ENCODE data around the gene CDCP2. TPM values are rescaled to one million over a fixed set of nuclear protein-coding genes. Genes with fewer than 3 reads are reported as not detected.

The CDCP2 gene
- total and polyA plus RNA-seq, 3 donors from 2014 or later: 0.06 to 0.24 (median 0.20) TPM

DNA sequence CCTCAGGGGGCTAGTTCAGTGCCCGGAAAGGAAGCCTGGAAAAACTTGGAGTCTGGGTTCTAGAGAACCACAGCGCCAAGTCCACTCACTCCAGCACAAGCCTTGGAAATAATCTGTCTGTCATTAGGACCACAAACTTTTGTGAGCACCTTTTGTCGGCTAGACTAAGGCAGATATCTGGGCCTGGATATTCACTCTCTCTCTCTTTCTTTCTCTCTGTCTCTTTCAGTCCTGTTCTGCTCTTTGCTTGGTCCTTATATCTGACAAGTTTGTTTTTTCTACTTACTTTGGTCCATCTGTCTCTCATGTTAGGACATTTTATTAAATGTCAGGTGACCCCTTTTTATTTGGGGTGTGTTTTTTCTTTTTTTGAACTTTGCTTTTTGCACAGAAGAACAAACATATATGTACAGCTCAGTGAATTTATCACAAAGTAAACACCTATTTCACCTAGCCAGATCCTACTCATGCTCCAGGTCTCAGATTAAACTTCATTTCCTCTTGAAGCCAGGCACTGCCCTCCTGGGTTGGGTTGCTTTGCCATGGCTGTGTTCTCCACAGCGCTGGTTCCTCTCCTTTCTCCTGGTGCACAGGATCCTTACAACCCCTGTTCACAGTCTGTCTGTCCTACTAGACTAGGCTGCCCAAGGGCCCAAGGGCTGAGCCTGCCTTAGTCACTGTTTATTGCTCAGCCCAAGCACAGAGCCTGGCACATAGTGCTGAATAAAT, 58.6 kb downstream of the CDCP2 start:
- H3K27ac ChIP-seq: no peak overlapping the region
- no peaks in the 10 kb centered on the region for H3K27me3 ChIP-seq
- no peaks in the 10 kb centered on the region for H3K9me3 ChIP-seq
- H3K4me1 ChIP-seq: peaks cover 11% of the 10 kb centered on the region
- intact Hi-C loops (cut with DNase I; ENCODE audit: low total_unique reads): no loop called here
- TF ChIP-seq POLR2A (IDR thresholded peaks at IDR 0.05): no peak
- TF ChIP-seq, protein P1, sequence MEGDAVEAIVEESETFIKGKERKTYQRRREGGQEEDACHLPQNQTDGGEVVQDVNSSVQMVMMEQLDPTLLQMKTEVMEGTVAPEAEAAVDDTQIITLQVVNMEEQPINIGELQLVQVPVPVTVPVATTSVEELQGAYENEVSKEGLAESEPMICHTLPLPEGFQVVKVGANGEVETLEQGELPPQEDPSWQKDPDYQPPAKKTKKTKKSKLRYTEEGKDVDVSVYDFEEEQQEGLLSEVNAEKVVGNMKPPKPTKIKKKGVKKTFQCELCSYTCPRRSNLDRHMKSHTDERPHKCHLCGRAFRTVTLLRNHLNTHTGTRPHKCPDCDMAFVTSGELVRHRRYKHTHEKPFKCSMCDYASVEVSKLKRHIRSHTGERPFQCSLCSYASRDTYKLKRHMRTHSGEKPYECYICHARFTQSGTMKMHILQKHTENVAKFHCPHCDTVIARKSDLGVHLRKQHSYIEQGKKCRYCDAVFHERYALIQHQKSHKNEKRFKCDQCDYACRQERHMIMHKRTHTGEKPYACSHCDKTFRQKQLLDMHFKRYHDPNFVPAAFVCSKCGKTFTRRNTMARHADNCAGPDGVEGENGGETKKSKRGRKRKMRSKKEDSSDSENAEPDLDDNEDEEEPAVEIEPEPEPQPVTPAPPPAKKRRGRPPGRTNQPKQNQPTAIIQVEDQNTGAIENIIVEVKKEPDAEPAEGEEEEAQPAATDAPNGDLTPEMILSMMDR (IDR thresholded peaks at IDR 0.05): no peak
- H3K4me3 ChIP-seq: no peak overlapping the region
- WGBS, 2 donors: 82 to 85% methylated on average over 4 of the region's 4 CpGs
- no peaks in the 10 kb centered on the region for H3K36me3 ChIP-seq (ENCODE audit: low read depth, missing control alignments)
- no peak for DNase-seq

DNA sequence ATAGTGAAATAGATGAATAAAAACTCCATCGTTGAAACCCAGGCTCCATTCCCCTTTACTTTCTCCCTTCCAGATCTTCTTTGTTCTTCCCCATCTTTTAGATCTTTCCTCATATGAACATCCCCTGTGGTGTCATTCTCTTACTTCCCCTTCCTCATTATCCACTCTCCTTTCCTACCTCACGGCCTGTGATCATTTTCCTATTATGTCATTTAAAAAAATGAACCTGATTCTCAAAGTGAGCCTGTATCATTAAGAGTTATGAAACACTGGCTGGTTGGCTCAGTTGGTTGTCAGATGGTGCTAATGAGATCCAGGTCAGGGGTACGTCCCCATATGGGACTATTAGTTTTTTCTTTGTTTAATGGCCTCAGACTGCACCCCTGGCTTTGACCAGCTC, 61.1 kb downstream of the CDCP2 start:
- H3K9me3 ChIP-seq: no peaks in the 10 kb centered on the region
- DNase-seq: no peak
- H3K4me3 ChIP-seq: no peak overlapping the region
- H3K4me1 ChIP-seq: peaks cover 11% of the 10 kb centered on the region
- intact Hi-C loops (cut with DNase I; ENCODE audit: low total_unique reads): no loop called here
- no peak for TF ChIP-seq POLR2A (IDR thresholded peaks at IDR 0.05)
- TF ChIP-seq, protein P1 (IDR thresholded peaks at IDR 0.05): no peak
- H3K27ac ChIP-seq: no peak overlapping the region
- WGBS, 2 donors: 87 to 93% methylated on average over 3 of the region's 3 CpGs
- no peaks in the 10 kb centered on the region for H3K27me3 ChIP-seq
- no peaks in the 10 kb centered on the region for H3K36me3 ChIP-seq (ENCODE audit: low read depth, missing control alignments)

DNA sequence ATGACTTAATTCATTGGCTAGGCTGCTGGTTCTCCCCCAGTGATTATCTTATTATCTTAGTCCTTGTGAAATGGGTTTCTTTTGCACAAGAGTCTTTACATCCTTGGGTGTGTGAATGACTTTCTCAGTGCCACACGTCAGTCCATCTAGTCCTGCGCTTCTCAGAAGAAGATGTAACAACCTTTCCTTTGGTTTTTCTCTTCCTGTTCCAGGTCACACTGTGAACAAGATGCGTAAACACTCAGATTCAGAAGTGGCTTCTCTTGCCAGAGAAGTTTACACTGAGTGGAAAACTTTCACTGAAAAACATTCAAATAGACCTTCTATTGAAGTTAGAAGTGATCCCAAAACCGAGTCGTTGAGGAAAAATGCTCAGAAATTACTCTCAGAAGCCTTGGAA, 64.4 kb downstream of the CDCP2 start:
- no peak for DNase-seq
- no peak overlapping the region for H3K27ac ChIP-seq
- H3K9me3 ChIP-seq: no peaks in the 10 kb centered on the region
- intact Hi-C loops (cut with DNase I; ENCODE audit: low total_unique reads): no loop called here
- no peaks in the 10 kb centered on the region for H3K4me1 ChIP-seq
- H3K4me3 ChIP-seq: no peak overlapping the region
- H3K27me3 ChIP-seq: no peaks in the 10 kb centered on the region
- 85 to 92% methylated on average over 5 of the region's 5 CpGs for WGBS, 2 donors
- TF ChIP-seq, protein P1 (IDR thresholded peaks at IDR 0.05): no peak
- H3K36me3 ChIP-seq (ENCODE audit: low read depth, missing control alignments): no peaks in the 10 kb centered on the region

DNA sequence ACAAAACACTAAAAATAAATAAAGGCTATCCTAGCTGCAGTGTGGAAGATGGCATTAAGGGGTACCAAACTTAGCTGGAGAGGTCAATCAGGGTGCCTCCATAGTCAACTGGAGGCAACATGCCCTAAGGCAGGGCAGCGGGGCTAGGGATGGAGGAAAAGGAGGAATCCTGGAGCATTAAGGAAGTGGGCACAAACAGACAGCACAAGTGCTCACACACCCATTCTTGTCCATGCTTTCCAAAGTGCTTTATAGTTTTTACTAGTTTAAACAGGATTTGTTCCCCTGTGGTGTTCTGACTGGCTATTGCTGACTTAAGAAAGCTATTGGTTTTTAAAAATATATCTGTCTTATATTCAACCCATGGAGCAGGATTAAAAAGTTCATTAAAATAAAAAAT, 66.0 kb downstream of the CDCP2 start:
- H3K36me3 ChIP-seq (ENCODE audit: low read depth, missing control alignments): no peaks in the 10 kb centered on the region
- TF ChIP-seq, protein P1 (IDR thresholded peaks at IDR 0.05): no peak
- no peak for TF ChIP-seq POLR2A (IDR thresholded peaks at IDR 0.05)
- intact Hi-C loops (cut with DNase I; ENCODE audit: low total_unique reads): no loop called here
- no peaks in the 10 kb centered on the region for H3K4me1 ChIP-seq
- H3K27me3 ChIP-seq: no peaks in the 10 kb centered on the region
- no peak for DNase-seq
- no peak overlapping the region for H3K27ac ChIP-seq
- no peaks in the 10 kb centered on the region for H3K9me3 ChIP-seq
- WGBS, 2 donors: 86 to 94% methylated on average over 1 of the region's 1 CpG
- H3K4me3 ChIP-seq: no peak overlapping the region

DNA sequence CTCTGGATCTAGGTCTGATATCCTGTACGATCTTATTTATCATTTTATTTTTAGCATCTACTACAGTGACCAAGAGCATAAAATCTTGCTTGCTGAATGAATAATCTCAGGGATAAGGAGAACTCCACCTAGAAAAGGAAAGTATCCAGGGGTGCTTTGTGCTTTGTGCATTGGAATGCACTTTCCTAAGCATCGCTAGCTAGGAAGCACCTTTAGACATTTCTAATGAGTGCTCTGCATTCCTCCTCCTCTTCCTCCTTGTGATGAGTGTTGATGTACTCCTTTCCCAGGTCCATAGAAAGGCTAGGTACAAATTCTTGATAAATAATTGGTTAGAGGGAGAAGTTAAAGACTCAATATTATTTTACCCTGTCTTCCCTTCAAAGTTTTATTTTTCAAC, 68.0 kb downstream of the CDCP2 start:
- TF ChIP-seq, protein P1 (IDR thresholded peaks at IDR 0.05): no peak
- no peak for TF ChIP-seq POLR2A (IDR thresholded peaks at IDR 0.05)
- Histone ChIP-seq H3K27ac (no peak overlapping the region), H3K4me1 (no peaks in the 10 kb centered on the region), H3K36me3 (ENCODE audit: low read depth, missing control alignments) (no peaks in the 10 kb centered on the region), H3K9me3 (no peaks in the 10 kb centered on the region), H3K27me3 (no peaks in the 10 kb centered on the region), H3K4me3 (no peak overlapping the region)
- intact Hi-C loops (cut with DNase I; ENCODE audit: low total_unique reads): no loop called here
- no peak for DNase-seq
- 95 to 98% methylated on average over 2 of the region's 2 CpGs for WGBS, 2 donors
